HG03108 (cell line): ENCODE data around the gene TPPP3.

Experiments
- ATAC-seq: cut with Tn5 transposase; IDR thresholded peaks from one replicate; pipeline ENCODE4 v1.9.1; 2021; ENCODE audit warnings: moderate library complexity; ENCODE audit not compliant: unreplicated experiment

The TPPP3 gene

GRCh38 chr16:67405336-67405735 lies 12.0 kb upstream of the TPPP3 start:
- ATAC-seq, result no peak

- ATAC-seq, result no peak
Observed at GRCh38 chr16:67404740-67405226, 11.5 kb upstream of the TPPP3 start.

- ATAC-seq, result no peak
Observed at GRCh38 chr16:67403976-67404555, 10.8 kb upstream of the TPPP3 start.

- ATAC-seq, result no peak
Observed at GRCh38 chr16:67400901-67401300, 7.6 kb upstream of the TPPP3 start.

GRCh38 chr16:67399749-67400704 lies 6.7 kb upstream of the TPPP3 start:
- no peak for ATAC-seq

- no peak for ATAC-seq
Observed at GRCh38 chr16:67399218-67399733, 6.0 kb upstream of the TPPP3 start.

- ATAC-seq, result no peak
Observed at GRCh38 chr16:67398546-67399217, 5.4 kb upstream of the TPPP3 start.

- no peak for ATAC-seq
Observed at GRCh38 chr16:67397812-67398545, 4.7 kb upstream of the TPPP3 start.

- no peak for ATAC-seq
Observed at GRCh38 chr16:67397036-67397801, 3.9 kb upstream of the TPPP3 start.

- ATAC-seq, result no peak
Observed at GRCh38 chr16:67396159-67397035, 3.1 kb upstream of the TPPP3 start.

GRCh38 chr16:67395458-67396158 lies 2.3 kb upstream of the TPPP3 start:
- no peak for ATAC-seq

GRCh38 chr16:67395105-67395457 lies 1.8 kb upstream of the TPPP3 start:
- no peak for ATAC-seq

GRCh38 chr16:67394155-67395104 lies 1.1 kb upstream of the TPPP3 start:
- ATAC-seq, result no peak

- no peak for ATAC-seq
Observed at GRCh38 chr16:67393788-67394154, 473 bp upstream of the TPPP3 start.

- no peak for ATAC-seq
Observed at GRCh38 chr16:67392301-67393059, 818 bp downstream of the TPPP3 start.

GRCh38 chr16:67391424-67392300 lies 1.6 kb downstream of the TPPP3 start:
- no peak for ATAC-seq
